Stimulated activated naive CD4-positive, alpha-beta T cell (primary cell): ENCODE data around the gene GPR107.

Experiments
- DNase-seq, 6 experiments: peaks; one replicate each; lab custom pipeline; 2025; lab: John Stamatoyannopoulos, UW

The GPR107 gene

GRCh38 chr9:130159915-130160670, 106.4 kb downstream of the GPR107 start:
- no peak for DNase-seq

GRCh38 chr9:130160862-130161470, 107.3 kb downstream of the GPR107 start:
- DNase-seq, result no peak

- no peak for DNase-seq
Observed at GRCh38 chr9:130165579-130165978, 111.9 kb downstream of the GPR107 start.

- DNase-seq, result no peak
Observed at GRCh38 chr9:130166399-130166798, 112.7 kb downstream of the GPR107 start.

- no peak for DNase-seq
Observed at GRCh38 chr9:130167927-130168326, 114.2 kb downstream of the GPR107 start.

- no peak for DNase-seq
Observed at GRCh38 chr9:130171226-130172148, 117.8 kb downstream of the GPR107 start.

- peak in 1 of 6 experiments; percentile 14 for DNase-seq
Observed at GRCh38 chr9:130172161-130172857, 118.6 kb downstream of the GPR107 start, which contains the start of gene NCS1. Gene NCS1 (plus strand): TSS chr9:130172404. CDS start chr9:130172664, 260 bp downstream.

- DNase-seq, result peak in 2 of 6 experiments; percentile 8 to 12
Observed at GRCh38 chr9:130172858-130173665, 119.4 kb downstream of the GPR107 start.

GRCh38 chr9:130173666-130173983, 119.9 kb downstream of the GPR107 start:
- DNase-seq, result no peak

- no peak for DNase-seq
Observed at GRCh38 chr9:130174025-130174424, 120.3 kb downstream of the GPR107 start.

GRCh38 chr9:130174920-130175321, 121.2 kb downstream of the GPR107 start:
- DNase-seq, result no peak

GRCh38 chr9:130175355-130175754, 121.6 kb downstream of the GPR107 start:
- no peak for DNase-seq

- DNase-seq, result no peak
Observed at GRCh38 chr9:130176760-130177159, 123.1 kb downstream of the GPR107 start.

GRCh38 chr9:130177898-130178805, 124.4 kb downstream of the GPR107 start:
- DNase-seq, result no peak

GRCh38 chr9:130179331-130179907, 125.7 kb downstream of the GPR107 start:
- DNase-seq, result no peak

- no peak for DNase-seq
Observed at GRCh38 chr9:130180516-130180915, 126.8 kb downstream of the GPR107 start.

- no peak for DNase-seq
Observed at GRCh38 chr9:130181678-130182380, 128.1 kb downstream of the GPR107 start.

- DNase-seq, result no peak
Observed at GRCh38 chr9:130182381-130182909, 128.7 kb downstream of the GPR107 start.
